ENCODE measurements around the gene SSR4.

GRCh38 chrX:153821066-153821465, 26.6 kb downstream of the SSR4 start:
- TF ChIP-seq ZNF302 (tag by site-specific recombination; IDR thresholded peaks at IDR 0.05; ENCODE audit: low read depth): no peak
- no peak for TF ChIP-seq ZNF341 (tag by site-specific recombination; IDR thresholded peaks at IDR 0.05; ENCODE audit: low read depth)
- TF ChIP-seq CTCF (tag by site-specific recombination; IDR thresholded peaks at IDR 0.05): no peak
- TF ChIP-seq ZBTB44 (tag by site-specific recombination; IDR thresholded peaks at IDR 0.05): no peak
- no peak for TF ChIP-seq YY1 (tag by site-specific recombination; IDR thresholded peaks at IDR 0.05)
